GM10266 (cell line): ENCODE data around the gene GALT.

Experiments
- DNase-seq: peaks from one replicate; pipeline ENCODE4 v3.0.0; 2012; ENCODE audit errors: extremely low spot score
- TF ChIP-seq, protein P1 (sequence below): IDR thresholded peaks from 2 replicates; pipeline ENCODE4 v1.5.1; 2012; ENCODE audit warnings: mild to moderate bottlenecking, low read depth; ENCODE audit not compliant: control insufficient read depth, insufficient read depth; ENCODE audit errors: missing control alignments

GALT gene

DNA sequence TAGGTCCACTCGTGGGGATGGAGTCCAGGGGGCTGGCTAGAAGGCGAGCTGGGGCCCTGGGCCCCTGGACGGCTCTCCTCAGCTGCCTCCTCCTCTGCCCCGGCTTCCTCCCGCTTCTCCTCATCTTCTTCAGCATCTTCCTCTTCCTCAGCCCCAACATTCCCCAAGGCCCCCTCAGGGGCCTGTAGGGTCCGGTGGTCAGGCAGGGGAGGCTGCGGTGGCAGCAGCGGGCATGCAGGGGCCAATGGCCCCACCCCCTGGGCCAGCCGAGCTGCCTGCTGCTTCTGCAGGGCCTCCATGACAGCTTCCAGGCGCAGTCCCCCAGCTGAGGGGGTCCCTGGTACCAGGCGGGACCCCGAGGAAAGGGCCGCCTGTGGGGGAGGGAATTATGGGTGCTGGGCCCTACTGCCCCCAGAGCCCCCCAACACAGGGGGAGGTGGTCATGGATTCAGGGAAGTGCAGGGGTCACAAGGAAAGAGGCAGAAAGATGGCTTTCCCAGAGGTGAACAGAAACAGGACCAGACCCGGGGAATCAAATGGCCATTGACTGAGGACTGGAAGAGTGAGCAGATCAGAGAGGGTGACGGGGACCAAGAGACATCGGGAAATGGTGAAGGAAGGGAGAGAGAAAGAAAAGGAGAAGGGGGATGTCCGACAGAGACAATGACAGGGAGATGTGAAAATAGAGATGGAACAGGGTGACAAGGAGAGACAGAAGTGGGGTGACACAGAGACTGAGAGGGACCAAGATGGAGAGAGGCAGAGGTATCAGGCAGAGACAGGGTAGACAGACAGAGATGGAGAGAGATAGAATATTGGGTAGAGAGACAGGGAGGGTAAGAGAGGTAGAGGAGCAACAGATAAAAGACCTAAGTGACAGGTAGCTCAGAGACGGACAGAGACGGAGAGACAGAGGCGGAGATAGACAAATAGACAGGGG, 18.5 kb upstream of the GALT start:
- TF ChIP-seq, protein P1, sequence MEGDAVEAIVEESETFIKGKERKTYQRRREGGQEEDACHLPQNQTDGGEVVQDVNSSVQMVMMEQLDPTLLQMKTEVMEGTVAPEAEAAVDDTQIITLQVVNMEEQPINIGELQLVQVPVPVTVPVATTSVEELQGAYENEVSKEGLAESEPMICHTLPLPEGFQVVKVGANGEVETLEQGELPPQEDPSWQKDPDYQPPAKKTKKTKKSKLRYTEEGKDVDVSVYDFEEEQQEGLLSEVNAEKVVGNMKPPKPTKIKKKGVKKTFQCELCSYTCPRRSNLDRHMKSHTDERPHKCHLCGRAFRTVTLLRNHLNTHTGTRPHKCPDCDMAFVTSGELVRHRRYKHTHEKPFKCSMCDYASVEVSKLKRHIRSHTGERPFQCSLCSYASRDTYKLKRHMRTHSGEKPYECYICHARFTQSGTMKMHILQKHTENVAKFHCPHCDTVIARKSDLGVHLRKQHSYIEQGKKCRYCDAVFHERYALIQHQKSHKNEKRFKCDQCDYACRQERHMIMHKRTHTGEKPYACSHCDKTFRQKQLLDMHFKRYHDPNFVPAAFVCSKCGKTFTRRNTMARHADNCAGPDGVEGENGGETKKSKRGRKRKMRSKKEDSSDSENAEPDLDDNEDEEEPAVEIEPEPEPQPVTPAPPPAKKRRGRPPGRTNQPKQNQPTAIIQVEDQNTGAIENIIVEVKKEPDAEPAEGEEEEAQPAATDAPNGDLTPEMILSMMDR: no peak
- DNase-seq: no peak

DNA sequence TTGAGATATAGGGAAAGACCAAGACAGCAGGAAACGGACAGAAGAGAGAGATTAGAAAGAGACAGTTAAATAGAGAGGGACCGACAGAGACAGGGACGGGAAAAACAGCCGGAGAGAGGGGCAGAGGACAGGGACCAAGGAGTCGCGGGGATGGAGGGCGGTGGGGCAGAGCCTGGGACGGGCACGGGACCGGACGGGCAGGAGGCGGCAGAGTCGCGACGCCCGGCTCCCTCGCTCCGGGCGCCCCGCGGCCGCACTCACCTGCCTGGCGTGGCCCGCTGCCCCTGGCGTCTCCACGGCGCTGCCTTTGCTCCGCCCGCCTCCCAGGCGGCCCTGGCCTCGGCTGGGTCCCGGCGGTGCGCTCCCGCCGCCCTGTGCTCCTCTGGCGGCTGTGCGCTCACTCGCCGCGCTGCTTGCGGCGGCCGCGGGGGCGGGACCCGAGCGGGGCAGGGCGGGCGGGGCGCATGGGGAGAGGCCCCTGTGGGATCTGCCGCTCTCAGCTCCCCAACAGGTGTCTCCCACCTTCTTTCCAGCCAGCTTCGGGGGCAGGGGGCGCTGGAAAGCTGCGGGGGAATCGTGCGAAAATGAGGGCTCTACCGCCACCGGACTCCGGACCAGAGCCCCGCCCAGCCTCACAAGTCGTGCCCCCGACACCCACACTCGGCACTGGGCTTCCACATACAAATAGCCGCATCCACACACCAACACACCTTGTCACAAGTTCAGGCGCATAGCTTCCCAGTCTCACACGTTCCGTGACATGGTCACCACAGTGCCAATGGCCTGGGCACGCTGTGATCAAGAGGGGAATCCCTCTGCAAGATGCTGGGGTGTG, 17.6 kb upstream of the GALT start, which contains the start of gene ARID3C:
ARID3C (minus strand) TSS at position 411 of the 835 bp plus-strand sequence. CDS start 1,052 bp downstream, outside the sequence.
- DNase-seq: peak; percentile 64

DNA sequence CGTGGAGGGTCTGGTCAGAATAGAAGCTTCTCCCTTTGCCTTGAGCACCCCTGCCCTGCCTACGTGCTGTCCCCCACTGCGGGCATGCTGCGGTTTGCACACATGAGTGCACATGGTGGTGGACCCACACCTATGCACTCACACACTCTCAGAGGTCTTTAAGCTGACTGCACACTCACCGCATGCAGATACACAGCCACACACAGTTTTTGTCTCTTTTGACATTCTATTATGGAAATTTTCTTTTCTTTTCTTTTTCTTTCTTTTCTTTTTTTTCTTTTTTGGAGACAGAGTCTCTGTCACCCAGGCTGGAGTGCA, 17.0 kb upstream of the GALT start:
- DNase-seq: no peak
- TF ChIP-seq, protein P1: no peak

More for the DNA sequence above, 17.6 kb upstream of the GALT start, which contains the start of gene ARID3C:
- TF ChIP-seq, protein P1: no peak

GRCh38 chr9:34630402-34631154, 15.9 kb upstream of the GALT start:
- TF ChIP-seq, protein P1: no peak
- DNase-seq: no peak

GRCh38 chr9:34633166-34633565, 13.3 kb upstream of the GALT start:
- no peak for DNase-seq
- TF ChIP-seq, protein P1: no peak

GRCh38 chr9:34633851-34634550, 12.5 kb upstream of the GALT start:
- DNase-seq: peak; percentile 85
- TF ChIP-seq, protein P1: peak; percentile 93
